Esophagus squamous epithelium (tissue), 4 donors: ENCODE data around the gene CADM2.

Experiments
- POLR2A ChIP-seq, 4 donors: fragments of 450-650 bp; IDR thresholded peaks; one replicate each; pipeline ENCODE4 v1.6.1; 2017; ENCODE audit warnings: antibody characterized with exemption in 4 of 4, mild to moderate bottlenecking in 4 of 4, moderate library complexity in 3 of 4
- TF ChIP-seq, protein P1 (sequence below), 6 experiments: fragments of 450-650 bp in 4 of 6; fragments of 200-600 bp in 2 of 6; sonication (generic) in 2 of 6; IDR thresholded peaks; one replicate each; pipeline ENCODE4 v1.5.1; 2016 to 2019; ENCODE audit warnings: antibody characterized with exemption in 6 of 6, mild to moderate bottlenecking in 4 of 6, moderate library complexity in 4 of 6

DNA sequence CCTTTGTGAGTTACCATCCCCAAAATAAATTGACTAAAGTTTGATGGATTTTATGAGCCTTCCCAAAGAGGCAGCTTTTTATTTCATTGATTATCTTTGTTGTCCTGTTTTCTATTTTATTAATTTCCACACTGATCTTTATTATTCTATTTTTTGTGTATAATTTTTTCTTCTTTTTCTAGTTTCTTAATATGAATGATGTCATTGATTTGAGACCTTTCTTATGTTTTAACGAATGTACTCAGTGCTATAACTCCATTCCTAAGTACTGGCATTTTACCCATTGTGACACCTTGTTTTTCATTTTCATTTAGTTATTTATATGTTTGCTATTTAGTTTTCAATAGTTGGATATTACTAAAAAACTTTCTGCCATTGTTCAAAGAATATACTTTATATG lies 565.3 kb downstream of the CADM2 start:
- TF ChIP-seq, protein P1, sequence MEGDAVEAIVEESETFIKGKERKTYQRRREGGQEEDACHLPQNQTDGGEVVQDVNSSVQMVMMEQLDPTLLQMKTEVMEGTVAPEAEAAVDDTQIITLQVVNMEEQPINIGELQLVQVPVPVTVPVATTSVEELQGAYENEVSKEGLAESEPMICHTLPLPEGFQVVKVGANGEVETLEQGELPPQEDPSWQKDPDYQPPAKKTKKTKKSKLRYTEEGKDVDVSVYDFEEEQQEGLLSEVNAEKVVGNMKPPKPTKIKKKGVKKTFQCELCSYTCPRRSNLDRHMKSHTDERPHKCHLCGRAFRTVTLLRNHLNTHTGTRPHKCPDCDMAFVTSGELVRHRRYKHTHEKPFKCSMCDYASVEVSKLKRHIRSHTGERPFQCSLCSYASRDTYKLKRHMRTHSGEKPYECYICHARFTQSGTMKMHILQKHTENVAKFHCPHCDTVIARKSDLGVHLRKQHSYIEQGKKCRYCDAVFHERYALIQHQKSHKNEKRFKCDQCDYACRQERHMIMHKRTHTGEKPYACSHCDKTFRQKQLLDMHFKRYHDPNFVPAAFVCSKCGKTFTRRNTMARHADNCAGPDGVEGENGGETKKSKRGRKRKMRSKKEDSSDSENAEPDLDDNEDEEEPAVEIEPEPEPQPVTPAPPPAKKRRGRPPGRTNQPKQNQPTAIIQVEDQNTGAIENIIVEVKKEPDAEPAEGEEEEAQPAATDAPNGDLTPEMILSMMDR (IDR thresholded peaks at IDR 0.05), result no peak
- no peak for TF ChIP-seq POLR2A (IDR thresholded peaks at IDR 0.05)
